H1 (cell line): ENCODE results near the gene UPF1. TPM values are rescaled to one million over a fixed set of nuclear protein-coding genes. Genes with fewer than 3 reads are reported as not detected.

Experiments used
- CTCF ChIA-PET: fragments of 300-600 bp; sonication (Branson Sonifier 250); formaldehyde crosslinking; loops from one replicate; lab custom pipeline; 2021; ENCODE audit not compliant: partially characterized antibody; lab: Charles Lee
- POLR2A ChIA-PET: fragments of 300-600 bp; sonication (Branson Sonifier 250); formaldehyde crosslinking; loops from one replicate; lab custom pipeline; 2021; ENCODE audit warnings: inconsistent platforms; ENCODE audit not compliant: partially characterized antibody; lab: Charles Lee
- DNase-seq, 2 experiments: peaks; one replicate each; pipeline versions ENCODE4 v3.0.0 to v3.0.0-alpha.2; 2010 to 2022; ENCODE audit warnings: low spot score in 2 of 2, low read depth in 1 of 2, mixed read lengths in 1 of 2
- FAIRE-seq: peaks from 2 replicates; lab custom pipeline; 2011; peaks lifted over from hg19 to GRCh38; lab: Jason Lieb, UNC
- H2AFZ ChIP-seq: 2 replicates; pipeline ENCODE4 v1.8.1; 2012; ENCODE audit warnings: low read length, inconsistent platforms
- H2AK5ac ChIP-seq: 2 replicates; pipeline ENCODE4 v1.6.1; 2013; ENCODE audit warnings: low read depth, low read length
- H2BK120ac ChIP-seq: replicated peaks from 2 replicates; pipeline ENCODE3; 2013; ENCODE audit warnings: low read depth, low read length, inconsistent platforms
- H2BK12ac ChIP-seq: 2 replicates; pipeline ENCODE4 v1.6.1; 2013; ENCODE audit warnings: low read depth, low read length
- H2BK15ac ChIP-seq: 2 replicates; pipeline ENCODE4 v1.6.1; 2013; ENCODE audit warnings: low read length
- H2BK20ac ChIP-seq: 2 replicates; pipeline ENCODE4 v1.6.1; 2013; ENCODE audit warnings: low read length
- H2BK5ac ChIP-seq: 2 replicates; pipeline ENCODE4 v1.6.1; 2013; ENCODE audit warnings: low read depth, low read length
- H3K14ac ChIP-seq: 2 replicates; pipeline ENCODE4 v1.6.1; 2013; ENCODE audit warnings: inconsistent platforms; ENCODE audit not compliant: insufficient read length
- H3K18ac ChIP-seq: 2 replicates; pipeline ENCODE4 v1.6.1; 2013; ENCODE audit warnings: low read length; ENCODE audit errors: extremely low read depth
- H3K23ac ChIP-seq: 2 replicates; pipeline ENCODE4 v1.6.1; 2013; ENCODE audit warnings: inconsistent platforms; ENCODE audit not compliant: insufficient read length
- H3K23me2 ChIP-seq: 2 replicates; pipeline ENCODE4 v1.6.1; 2013; ENCODE audit warnings: low read depth, low read length
- H3K27ac ChIP-seq: 2 replicates; pipeline ENCODE4 v1.6.1; 2011; ENCODE audit warnings: low read depth, low read length, inconsistent platforms
- H3K27me3 ChIP-seq, 4 experiments: replicated peaks in 1 of 4; 1 replicate in 1 of 4; 2 replicates in 3 of 4; pipeline versions ENCODE4 v1.6.1 to v1.8.1; 2011 to 2013; ENCODE audit warnings: low read length in 3 of 4, mild to moderate bottlenecking in 3 of 4, inconsistent platforms in 2 of 4, mixed read lengths in 2 of 4, moderate library complexity in 1 of 4; ENCODE audit not compliant: control insufficient read depth in 3 of 4, insufficient read depth in 3 of 4; ENCODE audit errors: extremely low read depth in 1 of 4
- H3K36me3 ChIP-seq, 4 experiments: 2 replicates each; pipeline versions ENCODE4 v1.6.1 to v1.8.1; 2011 to 2013; ENCODE audit warnings: mild to moderate bottlenecking in 4 of 4, low read length in 3 of 4, moderate library complexity in 2 of 4, control low read depth in 1 of 4, inconsistent platforms in 1 of 4; ENCODE audit not compliant: insufficient read depth in 4 of 4, control insufficient read depth in 2 of 4
- H3K4ac ChIP-seq: replicated peaks from 2 replicates; pipeline ENCODE3; 2013; ENCODE audit warnings: low read length, low read depth, mixed read lengths, inconsistent platforms; ENCODE audit not compliant: insufficient read length
- H3K4me1 ChIP-seq, 4 experiments: replicated peaks in 1 of 4; 1 replicate in 1 of 4; 2 replicates in 3 of 4; pipeline versions ENCODE4 v1.6.1 to v1.8.1; 2011 to 2013; ENCODE audit warnings: low read length in 3 of 4, inconsistent platforms in 2 of 4, mixed read lengths in 1 of 4; ENCODE audit not compliant: insufficient read depth in 4 of 4, control insufficient read depth in 3 of 4
- H3K4me2 ChIP-seq, 2 experiments: 2 replicates each; pipeline versions ENCODE4 v1.6.1 to v1.8.1; 2011 to 2013; ENCODE audit warnings: low read depth in 2 of 2, low read length in 2 of 2, control low read depth in 1 of 2, inconsistent platforms in 1 of 2, mild to moderate bottlenecking in 1 of 2; ENCODE audit not compliant: insufficient read depth in 1 of 2
- H3K4me3 ChIP-seq, 4 experiments: fragments of 200-600, 300-600 bp in 1 of 4; sonication (generic), shearing (Covaris generic), sonication (Bioruptor Twin) in 1 of 4; 2 replicates each; pipeline versions ENCODE4 v1.5.1 to v1.8.1; 2011 to 2016; ENCODE audit warnings: low read length in 4 of 4, low read depth in 3 of 4, control low read depth in 2 of 4, inconsistent platforms in 2 of 4, mild to moderate bottlenecking in 2 of 4, mixed read lengths in 1 of 4, moderate library complexity in 1 of 4; ENCODE audit not compliant: insufficient read depth in 2 of 4; ENCODE audit errors: extremely low read depth in 1 of 4
- H3K56ac ChIP-seq: replicated peaks from 2 replicates; pipeline ENCODE3; 2013; ENCODE audit warnings: low read depth, mild to moderate bottlenecking, mixed read lengths, low read length, inconsistent platforms; ENCODE audit not compliant: insufficient read length
- H3K79me1 ChIP-seq: 2 replicates; pipeline ENCODE4 v1.6.1; 2013; ENCODE audit warnings: low read depth, low read length, control low read depth
- H3K79me2 ChIP-seq, 2 experiments: 2 replicates each; pipeline versions ENCODE4 v1.6.1 to v1.8.1; 2012 to 2013; ENCODE audit warnings: low read length in 2 of 2, mild to moderate bottlenecking in 2 of 2, inconsistent platforms in 1 of 2; ENCODE audit not compliant: insufficient read depth in 2 of 2, control insufficient read depth in 1 of 2
- H3K9ac ChIP-seq, 4 experiments: replicated peaks in 1 of 4; 1 replicate in 1 of 4; 2 replicates in 3 of 4; pipeline versions ENCODE4 v1.6.1 to v1.8.1; 2011 to 2013; ENCODE audit warnings: low read depth in 3 of 4, low read length in 3 of 4, control low read depth in 2 of 4, mild to moderate bottlenecking in 2 of 4, moderate library complexity in 2 of 4, inconsistent platforms in 1 of 4; ENCODE audit errors: extremely low read depth in 1 of 4
- H3K9me3 ChIP-seq, 2 experiments: 2 replicates each; pipeline versions ENCODE4 v1.6.1 to v1.8.1; 2012 to 2013; ENCODE audit warnings: mild to moderate bottlenecking in 2 of 2, moderate library complexity in 2 of 2, control low read depth in 1 of 2, inconsistent platforms in 1 of 2, low read depth in 1 of 2, low read length in 1 of 2, mixed read lengths in 1 of 2; ENCODE audit not compliant: insufficient read depth in 2 of 2
- H4K20me1 ChIP-seq, 2 experiments: replicated peaks in 1 of 2; 2 replicates each; pipeline versions ENCODE3 to v1.8.1; 2011 to 2013; ENCODE audit warnings: inconsistent platforms in 2 of 2, low read length in 2 of 2, mild to moderate bottlenecking in 1 of 2; ENCODE audit not compliant: insufficient read depth in 2 of 2, control insufficient read depth in 1 of 2
- H4K5ac ChIP-seq: 2 replicates; pipeline ENCODE4 v1.6.1; 2013; ENCODE audit warnings: low read length, low read depth, mixed read lengths, inconsistent platforms; ENCODE audit not compliant: insufficient read length
- H4K8ac ChIP-seq: 2 replicates; pipeline ENCODE4 v1.8.0; 2013; ENCODE audit warnings: mild to moderate bottlenecking, moderate library complexity, low read length, inconsistent platforms; ENCODE audit not compliant: insufficient read depth; ENCODE audit errors: extremely low read depth
- H4K91ac ChIP-seq: replicated peaks from 2 replicates; pipeline ENCODE3; 2013; ENCODE audit warnings: low read length, mixed read lengths, inconsistent platforms; ENCODE audit not compliant: insufficient read length
- KDM5A ChIP-seq: fragments of 200-600 bp; IDR thresholded peaks from 2 replicates; pipeline ENCODE4 v1.7.1; 2012; ENCODE audit warnings: mild to moderate bottlenecking, low read length, inconsistent platforms, mixed read lengths
- PHF8 ChIP-seq: fragments of 200-600 bp; sonication (generic); conservative IDR thresholded peaks from 2 replicates; pipeline ENCODE4 v1.7.1; 2012; ENCODE audit warnings: low read depth, mild to moderate bottlenecking, inconsistent platforms, low read length, moderate library complexity
- POLR2AphosphoS5 ChIP-seq: IDR thresholded peaks from 2 replicates; pipeline ENCODE4 v1.6.1; 2011; ENCODE audit warnings: low read depth, low read length
- RAD21 ChIP-seq, 2 experiments: IDR thresholded peaks in 1 of 2; conservative IDR thresholded peaks in 1 of 2; 2 replicates each; pipeline ENCODE4 v1.6.1; 2011; ENCODE audit warnings: low read depth in 2 of 2, low read length in 2 of 2, improper control_type of control experiment in 1 of 2, inconsistent platforms in 1 of 2, mild to moderate bottlenecking in 1 of 2, moderate library complexity in 1 of 2
- RXRA ChIP-seq: IDR thresholded peaks from 2 replicates; pipeline ENCODE4 v1.6.1; 2011; ENCODE audit warnings: low read depth, mild to moderate bottlenecking, low read length, moderate library complexity; ENCODE audit not compliant: insufficient read depth
- SIRT6 ChIP-seq: IDR thresholded peaks from one replicate; pipeline ENCODE4 v1.7.1; 2012; ENCODE audit warnings: low read length, inconsistent platforms
- TCF12 ChIP-seq: IDR thresholded peaks from 2 replicates; pipeline ENCODE4 v1.6.1; 2011; ENCODE audit warnings: low read depth, mild to moderate bottlenecking, low read length
- TEAD4 ChIP-seq: IDR thresholded peaks from 2 replicates; pipeline ENCODE4 v1.6.1; 2012; ENCODE audit warnings: low read depth, low read length, inconsistent platforms, mixed read lengths
- YY1 ChIP-seq: IDR thresholded peaks from 2 replicates; pipeline ENCODE4 v1.6.1; 2011; ENCODE audit warnings: low read depth, mild to moderate bottlenecking, low read length
- WGBS, 2 experiments: shearing (Covaris generic) in 1 of 2; methylation state at CpG; one replicate each; pipeline versions ENCODE4 v1.1.6 to v1.1.7; 2013 to 2015; ENCODE audit warnings: low lambda C conversion rate in 2 of 2, mixed read lengths in 2 of 2, inconsistent platforms in 1 of 2, low coverage in 1 of 2, missing lambda C conversion rate in 1 of 2; ENCODE audit not compliant: insufficient replicate concordance in 2 of 2, insufficient coverage in 1 of 2, insufficient read length in 1 of 2; ENCODE audit errors: extremely low coverage in 1 of 2, missing lambda C conversion rate in 1 of 2; 5-methylcytosine and 5-hydroxymethylcytosine counted together
- polyA plus RNA-seq, 7 experiments: library from polyadenylated mRNA; depleted of rRNA in 3 of 7; stranded (reverse) in 5 of 7; unstranded in 2 of 7; fragments of >200 nt in 5 of 7; fragments of 200-250 nt in 2 of 7; gene quantifications; 1 replicate in 5 of 7; 2 replicates in 1 of 7; 4 replicates in 1 of 7; pipeline versions ENCODE4 v1.2.1 to v1.2.3, GENCODE V29; 2011 to 2013; ENCODE audit warnings: missing spikeins in 2 of 7, mixed read lengths in 2 of 7
- total RNA-seq: library from RNA; stranded (reverse); fragmentation: NEBNext Ultra II Directional; extraction: Animal tissue kit (Norgen Biotek cat#: 25700); gene quantifications from 2 replicates; pipeline ENCODE4 v1.2.1, GENCODE V29; 2021

The UPF1 gene
- total and polyA plus RNA-seq, 2 of the 8 experiments (the other 6 are each of a cell fraction or from before 2014, with no cell fraction given) = 46.4 to 62.0 TPM

- no peak overlapping the region for H3K4me3 ChIP-seq
- H2BK20ac ChIP-seq = no peak overlapping the region
- H2AFZ ChIP-seq = no peak overlapping the region
- H2BK5ac ChIP-seq = no peak overlapping the region
- no peak overlapping the region for H3K23ac ChIP-seq
- no peaks in the 10 kb centered on the region for H3K36me3 ChIP-seq
- peaks cover 0 to 5% of the 10 kb centered on the region in 2 experiments for H4K20me1 ChIP-seq
- POLR2A ChIA-PET = no interaction called here
- no peak overlapping the region for H3K18ac ChIP-seq
- 83% methylated on average over 8 of the region's 8 CpGs; no CpG with 5 or more reads in 1 of the 2 experiments for WGBS, 2 experiments
- no peak overlapping the region for H3K4me2 ChIP-seq
- no peak overlapping the region for H2AK5ac ChIP-seq
- peaks cover 0 to 19% (median 11%) of the 10 kb centered on the region in 4 experiments; a peak in 5 of 7 replicates for H3K27me3 ChIP-seq
- TF ChIP-seq RAD21 (IDR thresholded peaks at IDR 0.05 in 1 of 2, conservative IDR thresholded peaks at IDR 0.05 in 1 of 2; ENCODE audit: low read depth in 2 of 2, low read length in 2 of 2) (no peak), TCF12 (no peak), TEAD4 (no peak), YY1 (no peak), KDM5A (no peak), SIRT6 (no peak), PHF8 (no peak), RXRA (no peak), POLR2AphosphoS5 (no peak)
- peaks cover 6% of the 10 kb centered on the region; the same call in 1 of the 2 replicates for H3K23me2 ChIP-seq
- H3K4me1 ChIP-seq = peaks cover 0 to 2% (median 0%) of the 10 kb centered on the region in 4 experiments; a peak in 2 of 7 replicates
- H2BK15ac ChIP-seq = no peak overlapping the region
- no peaks in the 10 kb centered on the region for H3K79me2 ChIP-seq
- CTCF ChIA-PET = no interaction called here
- no peak overlapping the region for H2BK120ac ChIP-seq
- no peak overlapping the region for H3K9ac ChIP-seq
- DNase-seq (no peak), FAIRE-seq (no peak)
- H3K9me3 ChIP-seq = no peaks in the 10 kb centered on the region
- peak overlapping the region; percentile 16; the same call in 1 of the 2 replicates for H4K8ac ChIP-seq
- H3K79me1 ChIP-seq = no peaks in the 10 kb centered on the region
- no peak overlapping the region for H3K14ac ChIP-seq
- H3K56ac ChIP-seq = no peak overlapping the region
- no peak overlapping the region for H3K27ac ChIP-seq
- no peak overlapping the region; the same call in 1 of the 2 replicates for H2BK12ac ChIP-seq
- H4K5ac ChIP-seq = no peak overlapping the region
- H4K91ac ChIP-seq = no peak overlapping the region
- H3K4ac ChIP-seq = no peak overlapping the region
Observed at GRCh38 chr19:18804643-18805042, 27.1 kb upstream of the UPF1 start.
